ENCODE data around the gene HOMER2.

The HOMER2 gene

GRCh38 chr15:82972990-82973389 lies 20.5 kb upstream of the HOMER2 start:
- DNase-seq (ENCODE audit: low read depth in 1 of 2, low spot score in 1 of 2): no peak
- H3K27ac ChIP-seq (replicated peaks): no peak overlapping the region
- TF ChIP-seq, protein P1, sequence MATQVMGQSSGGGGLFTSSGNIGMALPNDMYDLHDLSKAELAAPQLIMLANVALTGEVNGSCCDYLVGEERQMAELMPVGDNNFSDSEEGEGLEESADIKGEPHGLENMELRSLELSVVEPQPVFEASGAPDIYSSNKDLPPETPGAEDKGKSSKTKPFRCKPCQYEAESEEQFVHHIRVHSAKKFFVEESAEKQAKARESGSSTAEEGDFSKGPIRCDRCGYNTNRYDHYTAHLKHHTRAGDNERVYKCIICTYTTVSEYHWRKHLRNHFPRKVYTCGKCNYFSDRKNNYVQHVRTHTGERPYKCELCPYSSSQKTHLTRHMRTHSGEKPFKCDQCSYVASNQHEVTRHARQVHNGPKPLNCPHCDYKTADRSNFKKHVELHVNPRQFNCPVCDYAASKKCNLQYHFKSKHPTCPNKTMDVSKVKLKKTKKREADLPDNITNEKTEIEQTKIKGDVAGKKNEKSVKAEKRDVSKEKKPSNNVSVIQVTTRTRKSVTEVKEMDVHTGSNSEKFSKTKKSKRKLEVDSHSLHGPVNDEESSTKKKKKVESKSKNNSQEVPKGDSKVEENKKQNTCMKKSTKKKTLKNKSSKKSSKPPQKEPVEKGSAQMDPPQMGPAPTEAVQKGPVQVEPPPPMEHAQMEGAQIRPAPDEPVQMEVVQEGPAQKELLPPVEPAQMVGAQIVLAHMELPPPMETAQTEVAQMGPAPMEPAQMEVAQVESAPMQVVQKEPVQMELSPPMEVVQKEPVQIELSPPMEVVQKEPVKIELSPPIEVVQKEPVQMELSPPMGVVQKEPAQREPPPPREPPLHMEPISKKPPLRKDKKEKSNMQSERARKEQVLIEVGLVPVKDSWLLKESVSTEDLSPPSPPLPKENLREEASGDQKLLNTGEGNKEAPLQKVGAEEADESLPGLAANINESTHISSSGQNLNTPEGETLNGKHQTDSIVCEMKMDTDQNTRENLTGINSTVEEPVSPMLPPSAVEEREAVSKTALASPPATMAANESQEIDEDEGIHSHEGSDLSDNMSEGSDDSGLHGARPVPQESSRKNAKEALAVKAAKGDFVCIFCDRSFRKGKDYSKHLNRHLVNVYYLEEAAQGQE (IDR thresholded peaks at IDR 0.05; ENCODE audit: insufficient replicate concordance, low read depth): no peak
- TF ChIP-seq GABPA (IDR thresholded peaks at IDR 0.05; ENCODE audit: low read depth) (no peak), CTCF (IDR thresholded peaks at IDR 0.05; ENCODE audit: insufficient read depth, low read length) (no peak), SPI1 (IDR thresholded peaks at IDR 0.05; ENCODE audit: borderline replicate concordance, low read depth) (no peak)
- H3K27me3 ChIP-seq (ENCODE audit: insufficient read depth, poor library complexity, severe bottlenecking): no peaks in the 10 kb centered on the region
- no peak overlapping the region for H3K4me3 ChIP-seq (replicated peaks; ENCODE audit: insufficient read depth, low read length)

DNA sequence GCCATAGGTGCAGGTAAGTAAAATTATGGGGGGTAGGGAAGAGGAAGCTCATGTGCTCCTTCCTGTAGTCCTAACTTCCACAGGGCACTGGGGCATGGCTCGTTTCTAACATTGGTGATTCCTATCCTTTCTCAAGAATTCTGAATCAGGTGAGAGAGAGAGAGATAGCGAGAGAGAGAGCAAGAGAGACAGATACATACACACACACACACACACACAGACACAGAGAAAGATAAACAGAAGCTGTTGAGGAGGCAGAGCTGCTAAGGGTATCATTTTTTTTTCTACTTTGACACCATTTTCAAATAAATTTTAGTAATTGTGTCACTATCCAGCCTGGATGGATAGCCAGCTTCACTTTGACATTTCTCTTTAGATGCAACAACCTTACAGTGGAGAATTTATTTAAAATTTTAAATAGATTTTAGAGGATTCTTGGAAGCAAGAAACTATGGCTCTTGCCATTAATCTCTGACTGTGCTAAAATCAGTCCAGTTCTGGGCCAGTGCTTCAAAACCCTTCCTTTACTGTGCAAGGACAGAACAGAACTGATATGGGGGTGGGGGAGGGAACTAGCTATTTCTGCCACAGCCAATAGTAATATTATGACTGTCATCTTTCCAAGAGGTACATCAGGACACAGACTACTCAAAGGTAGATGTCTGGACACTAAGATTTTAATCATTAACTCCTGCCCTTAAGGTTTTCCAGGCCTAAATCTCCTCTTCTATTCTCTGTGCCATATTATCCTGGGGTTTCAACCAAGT lies 18.9 kb upstream of the HOMER2 start:
- DNase-seq (ENCODE audit: low read depth in 1 of 2, low spot score in 1 of 2): no peak
- TF ChIP-seq SPI1 (IDR thresholded peaks at IDR 0.05; ENCODE audit: borderline replicate concordance, low read depth): no peak
- no peak for TF ChIP-seq GABPA (IDR thresholded peaks at IDR 0.05; ENCODE audit: low read depth)
- no peak for TF ChIP-seq POLR2AphosphoS5 (IDR thresholded peaks at IDR 0.05; ENCODE audit: low read depth)
- H3K27ac ChIP-seq (replicated peaks): no peak overlapping the region
- no peak overlapping the region for H3K4me3 ChIP-seq (replicated peaks; ENCODE audit: insufficient read depth, low read length)
- H3K27me3 ChIP-seq (ENCODE audit: insufficient read depth, poor library complexity, severe bottlenecking): no peaks in the 10 kb centered on the region

DNA sequence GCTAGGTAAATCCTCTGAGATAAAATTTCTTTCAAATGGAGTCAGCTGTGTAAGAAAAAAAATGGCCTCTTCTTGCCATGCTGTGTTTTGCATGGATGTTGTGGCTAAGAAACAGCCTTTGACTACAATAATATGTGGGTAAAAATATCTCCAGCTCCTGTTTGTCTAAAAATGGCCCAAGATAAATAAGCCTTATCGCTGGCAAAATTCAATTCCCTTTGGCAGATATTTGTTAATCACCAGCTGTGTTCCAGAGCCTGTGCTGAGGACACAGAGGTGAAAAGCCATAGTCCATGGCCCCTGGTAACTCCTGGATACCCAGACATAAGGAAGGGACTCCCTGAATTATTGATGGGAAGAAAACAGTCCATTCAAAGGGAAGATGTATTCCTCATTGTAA lies 18.2 kb upstream of the HOMER2 start:
- TF ChIP-seq SPI1 (IDR thresholded peaks at IDR 0.05; ENCODE audit: borderline replicate concordance, low read depth) (no peak), GABPA (IDR thresholded peaks at IDR 0.05; ENCODE audit: low read depth) (no peak), CTCF (IDR thresholded peaks at IDR 0.05; ENCODE audit: insufficient read depth, low read length) (no peak), POLR2AphosphoS5 (IDR thresholded peaks at IDR 0.05; ENCODE audit: low read depth) (no peak)
- TF ChIP-seq, protein P1 (IDR thresholded peaks at IDR 0.05; ENCODE audit: insufficient replicate concordance, low read depth): no peak
- Histone ChIP-seq H3K27me3 (ENCODE audit: insufficient read depth, poor library complexity, severe bottlenecking) (no peaks in the 10 kb centered on the region), H3K27ac (replicated peaks) (no peak overlapping the region), H3K4me3 (replicated peaks; ENCODE audit: insufficient read depth, low read length) (no peak overlapping the region)
- no peak for DNase-seq (ENCODE audit: low read depth in 1 of 2, low spot score in 1 of 2)

- TF ChIP-seq POLR2AphosphoS5 (IDR thresholded peaks at IDR 0.05; ENCODE audit: low read depth) (no peak), GABPA (IDR thresholded peaks at IDR 0.05; ENCODE audit: low read depth) (no peak), SPI1 (IDR thresholded peaks at IDR 0.05; ENCODE audit: borderline replicate concordance, low read depth) (no peak), CTCF (IDR thresholded peaks at IDR 0.05; ENCODE audit: insufficient read depth, low read length) (no peak)
- TF ChIP-seq, protein P1 (IDR thresholded peaks at IDR 0.05; ENCODE audit: insufficient replicate concordance, low read depth): no peak
- H3K27me3 ChIP-seq (ENCODE audit: insufficient read depth, poor library complexity, severe bottlenecking): no peaks in the 10 kb centered on the region
- DNase-seq (ENCODE audit: low read depth in 1 of 2, low spot score in 1 of 2): no peak
- H3K27ac ChIP-seq (replicated peaks): no peak overlapping the region
- H3K4me3 ChIP-seq (replicated peaks; ENCODE audit: insufficient read depth, low read length): no peak overlapping the region
Measured at GRCh38 chr15:82970078-82970686, 17.7 kb upstream of the HOMER2 start.

Measured in HL-60 (cell line).